K562 (cell line): ENCODE measurements around the gene PLCB1.

Source experiments
- CEBPB ChIP-seq: fragments of 450-650 bp; IDR thresholded peaks from 2 replicates; pipeline ENCODE4 v1.6.1; 2016; ENCODE audit warnings: missing genetic modification characterization, missing compliant biosample characterization
- ETV5 ChIP-seq: sonication (generic); formaldehyde crosslinking; IDR thresholded peaks from 2 replicates; pipeline ENCODE4 v1.4.0; 2020; ENCODE audit warnings: low read depth, mild to moderate bottlenecking, missing genetic modification reagents
- ETV6 ChIP-seq, 3 experiments: fragments of 150-350 bp in 1 of 3; sonication (generic) in 1 of 3; formaldehyde crosslinking in 1 of 3; IDR thresholded peaks; 2 replicates each; pipeline versions ENCODE4 v1.6.1 to v1.8.0; 2014 to 2022; ENCODE audit warnings: borderline replicate concordance in 2 of 3, low read depth in 2 of 3, antibody characterized with exemption in 1 of 3, low read length in 1 of 3, mild to moderate bottlenecking in 1 of 3, missing genetic modification reagents in 1 of 3
- HNRNPUL1 ChIP-seq: fragments of 200-400 bp; formaldehyde crosslinking; IDR thresholded peaks from 2 replicates; pipeline ENCODE4 v1.6.1; 2017; ENCODE audit warnings: low read length
- KLF10 ChIP-seq: fragments of 250-450 bp; sonication (Bioruptor Pico); IDR thresholded peaks from 2 replicates; pipeline ENCODE4 v1.6.1; 2021; ENCODE audit warnings: matching md5 sums
- MGA ChIP-seq: fragments of 450-650 bp; IDR thresholded peaks from 2 replicates; pipeline ENCODE4 v1.6.1; 2016; ENCODE audit warnings: mild to moderate bottlenecking, moderate library complexity
- POLR3A ChIP-seq: IDR thresholded peaks from 2 replicates; pipeline ENCODE4 v1.6.1; 2011; ENCODE audit warnings: borderline replicate concordance, mild to moderate bottlenecking, moderate library complexity; ENCODE audit not compliant: insufficient read length, insufficient read depth; ENCODE audit errors: extremely low read depth
- POU5F1 ChIP-seq: fragments of 150-350 bp; IDR thresholded peaks from 2 replicates; pipeline ENCODE4 v1.6.1; 2014; ENCODE audit warnings: borderline replicate concordance, low read length, low read depth, mild to moderate bottlenecking; ENCODE audit not compliant: partially characterized antibody
- RERE ChIP-seq: sonication (generic); formaldehyde crosslinking; IDR thresholded peaks from 2 replicates; pipeline ENCODE4 v1.8.0; 2023; ENCODE audit warnings: missing genetic modification reagents, mild to moderate bottlenecking, borderline replicate concordance
- SRF ChIP-seq, 2 experiments: fragments of 250-450, 450-650 bp in 1 of 2; sonication (Bioruptor Pico) in 1 of 2; sonication (generic) in 1 of 2; formaldehyde crosslinking; IDR thresholded peaks; 2 replicates each; pipeline versions ENCODE4 v1.5.0 to v1.5.1; 2020 to 2022; ENCODE audit warnings: mild to moderate bottlenecking in 1 of 2, missing genetic modification reagents in 1 of 2
- USF2 ChIP-seq: sonication (generic); formaldehyde crosslinking; IDR thresholded peaks from 2 replicates; pipeline ENCODE4 v1.5.0; 2020; ENCODE audit warnings: missing genetic modification reagents

- TF ChIP-seq KLF10 (no peak), RERE (no peak), CEBPB (tag) (no peak), HNRNPUL1 (no peak), MGA (no peak), USF2 (no peak), POU5F1 (no peak), ETV5 (CRISPR knock-in tag) (no peak), POLR3A (no peak), ETV6 (IDR thresholded peaks at IDR 0.05; ENCODE audit: borderline replicate concordance in 1 of 2, low read depth in 2 of 2, low read length in 1 of 2) (no peak), ETV6 (CRISPR knock-in tag; IDR thresholded peaks at IDR 0.05; ENCODE audit: borderline replicate concordance) (no peak), SRF (CRISPR knock-in tag; IDR thresholded peaks at IDR 0.05) (no peak)
Measured at GRCh38 chr20:8231038-8231437, 99.0 kb downstream of the PLCB1 start.
